GM10248 (cell line): ENCODE data around the gene BATF3.

ENCODE experiments used
- CTCF ChIA-PET: fragments of 300-600 bp; sonication (Branson Sonifier 250); formaldehyde crosslinking; extraction: SDS; loops from one replicate; lab custom pipeline; 2021; ENCODE audit warnings: antibody characterized with exemption; lab: Yijun Ruan, JAX
- POLR2A ChIA-PET: fragments of 350-650 bp; sonication (Branson Sonifier 250); formaldehyde crosslinking; extraction: SDS; loops from one replicate; lab custom pipeline; 2020; ENCODE audit warnings: antibody characterized with exemption; lab: Yijun Ruan, JAX
- DNase-seq: peaks from one replicate; pipeline ENCODE4 v3.0.0; 2012; ENCODE audit errors: extremely low spot score
- CTCF ChIP-seq: IDR thresholded peaks from 2 replicates; pipeline ENCODE4 v1.5.1; 2012; ENCODE audit warnings: mild to moderate bottlenecking, low read depth; ENCODE audit errors: extremely low read depth, missing control alignments, control extremely low read depth

Gene BATF3

DNA sequence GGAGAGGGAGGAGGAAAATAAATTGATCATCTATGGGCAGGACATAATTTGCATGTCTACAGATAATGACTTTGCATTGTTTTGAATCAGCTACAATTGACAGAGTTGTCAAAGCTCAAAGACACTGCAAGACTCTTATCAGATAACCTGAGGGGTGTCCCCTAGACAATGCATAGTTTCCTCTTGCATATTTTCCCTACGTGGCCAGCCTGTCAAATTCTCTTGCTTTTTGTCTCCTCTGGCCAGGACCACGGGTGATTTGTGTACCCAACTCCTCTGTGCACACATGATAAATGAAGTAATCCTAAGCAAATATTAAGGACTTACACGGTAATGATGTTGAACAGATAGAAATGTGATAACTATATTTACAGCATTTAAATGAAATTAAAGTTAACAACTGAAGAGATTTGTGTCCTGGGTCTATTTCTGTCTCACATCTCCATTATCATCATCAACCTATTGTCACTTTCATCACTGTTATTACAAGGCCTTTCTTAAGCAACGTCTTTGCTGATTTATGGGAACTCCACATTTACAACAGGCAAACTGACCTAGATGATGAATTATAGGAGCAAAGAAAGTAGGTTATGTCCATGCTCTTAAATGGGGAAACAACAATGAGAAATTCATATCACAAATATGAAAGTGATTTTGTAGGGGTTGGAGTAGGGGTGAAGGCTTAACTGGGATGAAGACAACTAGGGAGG is 18.8 kb downstream of the BATF3 start:
- CTCF ChIA-PET: interaction anchor here (0.6 to 4.6 kb wide), 6 partner anchors 9 to 314 kb away, joined by 3 to 52 read pairs (median 4); no protein-coding TSS in a partner anchor
- no peak for DNase-seq
- no peak for TF ChIP-seq CTCF
- POLR2A ChIA-PET: no interaction called here

GRCh38 chr1:212678456-212679410 is 20.9 kb downstream of the BATF3 start:
- CTCF ChIA-PET: interaction anchor here (0.9 to 4.6 kb wide), 13 partner anchors 11 to 316 kb away, joined by 3 to 52 read pairs (median 4); partner anchors contain the start of gene BATF3
- DNase-seq: peak; percentile 74

GRCh38 chr1:212677573-212677972 is 22.1 kb downstream of the BATF3 start:
- no peak for TF ChIP-seq CTCF
- no peak for DNase-seq
- ChIA-PET CTCF (interaction anchor here (0.8 to 4.6 kb wide), 10 partner anchors 10 to 326 kb away, joined by 3 to 52 read pairs (median 5); partner anchors contain the start of gene BATF3), POLR2A (interaction anchor here (1.6 kb wide), 1 partner anchor 69 kb away, joined by 6 read pairs; the partner anchor contains the start of gene ATF3)

More at GRCh38 chr1:212678456-212679410, 20.9 kb downstream of the BATF3 start:
- TF ChIP-seq CTCF: no peak
- POLR2A ChIA-PET: interaction anchor here (0.6 to 1.6 kb wide), 5 partner anchors 67 to 402 kb away, joined by 3 to 6 read pairs (median 3); partner anchors contain the start of gene ATF3

- no peak for TF ChIP-seq CTCF
- POLR2A ChIA-PET: no interaction called here
- CTCF ChIA-PET: interaction anchor here (0.7 to 4.6 kb wide), 10 partner anchors 9 to 326 kb away, joined by 3 to 52 read pairs (median 4); partner anchors contain the start of gene BATF3
- DNase-seq: no peak
Observed at GRCh38 chr1:212677136-212677535, 22.5 kb downstream of the BATF3 start.

- ChIA-PET CTCF (no interaction called here), POLR2A (no interaction called here)
- DNase-seq: no peak
- no peak for TF ChIP-seq CTCF
Observed at GRCh38 chr1:212675675-212676074, 24.0 kb downstream of the BATF3 start.

GRCh38 chr1:212674872-212675271 is 24.8 kb downstream of the BATF3 start:
- POLR2A ChIA-PET: no interaction called here
- no peak for DNase-seq
- TF ChIP-seq CTCF: no peak
- CTCF ChIA-PET: interaction anchor here (0.7 to 1.1 kb wide), 2 partner anchors 10 to 45 kb away, joined by 3 to 6 read pairs; no protein-coding TSS in a partner anchor
